Hepatocyte (in vitro differentiated cells): ENCODE measurements around the gene MRPL1.

ENCODE experiments used
- EZH2 ChIP-seq: fragments of 200-600 bp; sonication (generic); IDR thresholded peaks from 2 replicates; pipeline ENCODE4 v1.6.1; 2016; ENCODE audit warnings: antibody characterized with exemption, mild to moderate bottlenecking, borderline replicate concordance
- TF ChIP-seq, protein P1 (sequence below): fragments of 200-600 bp; sonication (generic); IDR thresholded peaks from 2 replicates; pipeline ENCODE4 v1.5.1; 2016; ENCODE audit warnings: antibody characterized with exemption, mild to moderate bottlenecking; ENCODE audit not compliant: poor library complexity

DNA sequence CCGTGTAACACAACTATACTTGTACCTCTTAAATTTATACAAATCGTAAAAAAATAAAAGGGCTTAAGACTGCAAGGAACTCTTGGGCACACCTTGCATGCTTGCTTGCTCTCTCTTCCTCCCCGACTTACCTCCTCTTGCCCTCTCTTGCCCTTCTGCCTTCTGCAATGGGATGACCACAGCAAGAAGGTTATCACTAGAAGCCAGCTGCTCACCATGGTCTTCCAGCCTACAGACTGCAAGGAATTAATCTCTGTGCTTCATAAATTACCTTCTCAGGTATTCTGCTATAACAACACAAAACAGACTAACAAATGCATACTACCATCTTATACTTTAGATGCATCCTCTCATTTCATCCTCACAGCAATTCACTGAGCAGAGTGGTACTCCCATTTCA, 92.1 kb downstream of the MRPL1 start:
- TF ChIP-seq, protein P1, sequence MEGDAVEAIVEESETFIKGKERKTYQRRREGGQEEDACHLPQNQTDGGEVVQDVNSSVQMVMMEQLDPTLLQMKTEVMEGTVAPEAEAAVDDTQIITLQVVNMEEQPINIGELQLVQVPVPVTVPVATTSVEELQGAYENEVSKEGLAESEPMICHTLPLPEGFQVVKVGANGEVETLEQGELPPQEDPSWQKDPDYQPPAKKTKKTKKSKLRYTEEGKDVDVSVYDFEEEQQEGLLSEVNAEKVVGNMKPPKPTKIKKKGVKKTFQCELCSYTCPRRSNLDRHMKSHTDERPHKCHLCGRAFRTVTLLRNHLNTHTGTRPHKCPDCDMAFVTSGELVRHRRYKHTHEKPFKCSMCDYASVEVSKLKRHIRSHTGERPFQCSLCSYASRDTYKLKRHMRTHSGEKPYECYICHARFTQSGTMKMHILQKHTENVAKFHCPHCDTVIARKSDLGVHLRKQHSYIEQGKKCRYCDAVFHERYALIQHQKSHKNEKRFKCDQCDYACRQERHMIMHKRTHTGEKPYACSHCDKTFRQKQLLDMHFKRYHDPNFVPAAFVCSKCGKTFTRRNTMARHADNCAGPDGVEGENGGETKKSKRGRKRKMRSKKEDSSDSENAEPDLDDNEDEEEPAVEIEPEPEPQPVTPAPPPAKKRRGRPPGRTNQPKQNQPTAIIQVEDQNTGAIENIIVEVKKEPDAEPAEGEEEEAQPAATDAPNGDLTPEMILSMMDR = no peak
- TF ChIP-seq EZH2 = no peak
